ENCODE measurements around the gene RNF152. TPM values are rescaled to one million over a fixed set of nuclear protein-coding genes. Genes with fewer than 3 reads are reported as not detected.

Gene RNF152
- total RNA-seq, 1 experiment from 2014 or later, result 2.3 TPM

DNA sequence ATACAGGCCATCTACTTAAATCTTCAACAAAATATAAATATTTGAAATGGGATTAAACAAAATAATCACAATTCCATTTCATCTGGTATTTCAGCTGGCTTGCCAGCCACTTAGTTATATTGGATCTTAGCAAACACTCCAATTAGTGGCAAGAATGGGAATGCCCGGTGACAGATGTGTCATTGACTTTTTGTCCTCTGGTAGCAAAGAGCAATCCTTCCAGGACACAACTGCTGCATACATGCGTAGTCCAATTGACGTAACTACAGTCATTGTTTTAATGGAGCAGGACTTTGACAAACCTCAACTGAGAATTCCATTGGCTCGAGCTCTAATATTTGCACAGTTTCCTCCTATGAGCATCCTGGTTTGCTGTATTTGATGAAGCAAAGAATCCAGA is 69.9 kb downstream of the RNF152 start:
- no peak overlapping the region for H3K9ac ChIP-seq (ENCODE audit: extremely low read depth, insufficient read length, low read length)
- no peak overlapping the region for H2BK15ac ChIP-seq (ENCODE audit: low read depth, low read length)
- DNase-seq, result no peak
- H3K79me1 ChIP-seq (ENCODE audit: insufficient read depth, low read depth, low read length, poor library complexity, severe bottlenecking), result no peaks in the 10 kb centered on the region
- no peaks in the 10 kb centered on the region for H4K20me1 ChIP-seq (ENCODE audit: control insufficient read depth, insufficient read depth, insufficient read length)
- no peak overlapping the region for H2AK5ac ChIP-seq (ENCODE audit: insufficient read length, low read length)
- H3K27me3 ChIP-seq (ENCODE audit: insufficient read depth, low read length), result no peaks in the 10 kb centered on the region
- H2BK5ac ChIP-seq (ENCODE audit: insufficient read length, low read length), result no peak overlapping the region
- no peaks in the 10 kb centered on the region for H3K9me3 ChIP-seq (ENCODE audit: control insufficient read depth, low read depth, low read length)
- no peak overlapping the region for H2AFZ ChIP-seq (ENCODE audit: low read length)
- TF ChIP-seq, protein P1, sequence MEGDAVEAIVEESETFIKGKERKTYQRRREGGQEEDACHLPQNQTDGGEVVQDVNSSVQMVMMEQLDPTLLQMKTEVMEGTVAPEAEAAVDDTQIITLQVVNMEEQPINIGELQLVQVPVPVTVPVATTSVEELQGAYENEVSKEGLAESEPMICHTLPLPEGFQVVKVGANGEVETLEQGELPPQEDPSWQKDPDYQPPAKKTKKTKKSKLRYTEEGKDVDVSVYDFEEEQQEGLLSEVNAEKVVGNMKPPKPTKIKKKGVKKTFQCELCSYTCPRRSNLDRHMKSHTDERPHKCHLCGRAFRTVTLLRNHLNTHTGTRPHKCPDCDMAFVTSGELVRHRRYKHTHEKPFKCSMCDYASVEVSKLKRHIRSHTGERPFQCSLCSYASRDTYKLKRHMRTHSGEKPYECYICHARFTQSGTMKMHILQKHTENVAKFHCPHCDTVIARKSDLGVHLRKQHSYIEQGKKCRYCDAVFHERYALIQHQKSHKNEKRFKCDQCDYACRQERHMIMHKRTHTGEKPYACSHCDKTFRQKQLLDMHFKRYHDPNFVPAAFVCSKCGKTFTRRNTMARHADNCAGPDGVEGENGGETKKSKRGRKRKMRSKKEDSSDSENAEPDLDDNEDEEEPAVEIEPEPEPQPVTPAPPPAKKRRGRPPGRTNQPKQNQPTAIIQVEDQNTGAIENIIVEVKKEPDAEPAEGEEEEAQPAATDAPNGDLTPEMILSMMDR (conservative IDR thresholded peaks at IDR 0.05), result no peak
- H4K8ac ChIP-seq (replicated peaks; ENCODE audit: insufficient read length, low read depth, low read length), result no peak overlapping the region
- Mint-ChIP-seq H3K4me3 (no peak overlapping the region), H3K4me1 (peaks cover 9% of the 10 kb centered on the region in 2 experiments), H3K9me3 (no peaks in the 10 kb centered on the region), H3K27ac (no peak overlapping the region), H3K36me3 (ENCODE audit: insufficient read depth in 1 of 3, low read depth in 3 of 3) (peaks cover 0 to 4% (median 2%) of the 10 kb centered on the region in 3 experiments; a peak in 2 of 7 replicates), H3K27me3 (ENCODE audit: low read depth) (no peaks in the 10 kb centered on the region)
- no CpG with 5 or more reads among the region's 4 CpGs for WGBS (ENCODE audit: extremely low coverage, insufficient read length, low lambda C conversion rate)
- no peak overlapping the region for H3K4ac ChIP-seq (ENCODE audit: low read depth, low read length)
- H2BK120ac ChIP-seq (ENCODE audit: low read depth, low read length, poor library complexity, severe bottlenecking), result no peak overlapping the region
- H3K4me1 ChIP-seq (ENCODE audit: insufficient read depth, low read length), result peaks cover 3% of the 10 kb centered on the region; the same call in 1 of the 2 replicates
- H4K5ac ChIP-seq (ENCODE audit: insufficient read length, low read depth, low read length), result no peak overlapping the region
- H3K4me2 ChIP-seq (ENCODE audit: insufficient read depth, insufficient read length, low read length), result no peak overlapping the region
- no peak overlapping the region for H2BK12ac ChIP-seq (ENCODE audit: insufficient read length, low read depth, low read length)
- H4K91ac ChIP-seq (ENCODE audit: insufficient read length, low read depth, low read length), result no peak overlapping the region
- H3K56ac ChIP-seq (ENCODE audit: insufficient read length, low read depth, low read length), result no peak overlapping the region
- no peak overlapping the region for H3T11ph ChIP-seq (ENCODE audit: low read length)
- no peak overlapping the region for H3K27ac ChIP-seq (ENCODE audit: insufficient read length, low read depth, low read length)
- no peak overlapping the region for H3K18ac ChIP-seq (ENCODE audit: insufficient read length, low read depth, low read length)
- H3K23ac ChIP-seq (ENCODE audit: insufficient read length, low read depth, low read length), result no peak overlapping the region
- no peak overlapping the region for H3K14ac ChIP-seq (ENCODE audit: insufficient read depth, low read length)
- H2BK20ac ChIP-seq (ENCODE audit: low read depth, low read length, poor library complexity, severe bottlenecking), result no peak overlapping the region
- no peaks in the 10 kb centered on the region for H3K23me2 ChIP-seq (ENCODE audit: insufficient read length, low read depth, low read length, poor library complexity, severe bottlenecking)
- H3K79me2 ChIP-seq (ENCODE audit: insufficient read depth, low read length), result no peaks in the 10 kb centered on the region
